Karpas-422 (cell line): ENCODE data around the gene GNG2. TPM values are rescaled to one million over a fixed set of nuclear protein-coding genes. Genes with fewer than 3 reads are reported as not detected.

ENCODE experiments used
- DNase-seq: peaks from one replicate; pipeline ENCODE4 v3.0.0-alpha.2; 2015
- H2AFZ ChIP-seq: fragments of 200-600 bp; sonication (generic); 2 replicates; pipeline ENCODE4 v1.6.1; 2014; ENCODE audit warnings: antibody characterized with exemption, low read length, mixed read lengths
- H3K27ac ChIP-seq: fragments of 200-600 bp; sonication (generic); 2 replicates; pipeline ENCODE4 v1.5.1; 2014; ENCODE audit warnings: mild to moderate bottlenecking, low read length, moderate library complexity
- H3K27me3 ChIP-seq: fragments of 200-600 bp; sonication (generic); 2 replicates; pipeline ENCODE4 v1.6.1; 2014; ENCODE audit warnings: low read length, mixed read lengths
- H3K36me3 ChIP-seq: fragments of 200-600 bp; sonication (generic); 2 replicates; pipeline ENCODE4 v1.6.1; 2014; ENCODE audit warnings: low read length, mixed read lengths; ENCODE audit not compliant: insufficient read depth
- H3K4me1 ChIP-seq: fragments of 200-600 bp; sonication (generic); 2 replicates; pipeline ENCODE4 v1.6.1; 2014; ENCODE audit warnings: mild to moderate bottlenecking, low read length, mixed read lengths
- H3K4me2 ChIP-seq: fragments of 200-600 bp; sonication (generic); 2 replicates; pipeline ENCODE4 v1.6.1; 2014; ENCODE audit warnings: low read length, low read depth, mild to moderate bottlenecking; ENCODE audit not compliant: poor library complexity, severe bottlenecking
- H3K4me3 ChIP-seq: fragments of 200-600 bp; sonication (generic); 2 replicates; pipeline ENCODE4 v1.5.1; 2014; ENCODE audit warnings: mild to moderate bottlenecking, antibody characterized with exemption, low read length, mixed read lengths
- H3K79me2 ChIP-seq: fragments of 200-600 bp; sonication (generic); 2 replicates; pipeline ENCODE4 v1.6.1; 2014; ENCODE audit warnings: mild to moderate bottlenecking, low read length, mixed read lengths
- H3K9ac ChIP-seq: fragments of 200-600 bp; sonication (generic); 2 replicates; pipeline ENCODE4 v1.6.0; 2014; ENCODE audit warnings: low read length
- H3K9me2 ChIP-seq: fragments of 200-600 bp; sonication (generic), shearing (Covaris generic); replicated peaks from 2 replicates; pipeline ENCODE4 v1.6.0; 2014; ENCODE audit warnings: mild to moderate bottlenecking, low read length, moderate library complexity; ENCODE audit not compliant: insufficient read depth
- H3K9me3 ChIP-seq: fragments of 300-700, 200-600 bp; sonication (generic); 2 replicates; pipeline ENCODE4 v1.6.1; 2014; ENCODE audit warnings: low read length, mixed read lengths
- H4K20me1 ChIP-seq: fragments of 200-600 bp; sonication (generic); 2 replicates; pipeline ENCODE4 v1.6.1; 2014; ENCODE audit warnings: mild to moderate bottlenecking, antibody characterized with exemption, low read length, low read depth; ENCODE audit not compliant: insufficient read depth
- total RNA-seq: library from RNA; depleted of rRNA; stranded (reverse); fragments of >200 nt; shearing (Covaris generic); gene quantifications from 2 replicates; pipeline ENCODE4 v1.2.3, GENCODE V29; 2014; ENCODE audit warnings: low replicate concordance

GNG2 gene
- total RNA-seq, 1 experiment from 2014 or later = 351 TPM

- H3K9ac ChIP-seq = no peak overlapping the region
- H3K9me3 ChIP-seq = no peaks in the 10 kb centered on the region
- H3K4me2 ChIP-seq = no peak overlapping the region
- DNase-seq = no peak
- no peak overlapping the region for H3K4me3 ChIP-seq
- no peaks in the 10 kb centered on the region for H3K27me3 ChIP-seq
- H4K20me1 ChIP-seq = 0 out of 2 replicates have a peak, but pooled peaks cover 5% of the 10 kb centered on the region
- no peak overlapping the region for H2AFZ ChIP-seq
- no peak overlapping the region for H3K27ac ChIP-seq
- no peaks in the 10 kb centered on the region for H3K9me2 ChIP-seq
- H3K4me1 ChIP-seq = peaks cover 26% of the 10 kb centered on the region
- H3K36me3 ChIP-seq = peaks cover 24% of the 10 kb centered on the region
- H3K79me2 ChIP-seq = peaks cover 91% of the 10 kb centered on the region
Measured at GRCh38 chr14:51938137-51938536, 77.7 kb downstream of the GNG2 start.

- Histone ChIP-seq H3K36me3 (peaks cover 28% of the 10 kb centered on the region), H3K9me2 (no peaks in the 10 kb centered on the region), H3K27ac (no peak overlapping the region), H3K4me2 (no peak overlapping the region), H3K4me3 (no peak overlapping the region), H3K9ac (no peak overlapping the region), H3K79me2 (peaks cover 91% of the 10 kb centered on the region), H3K4me1 (peaks cover 19% of the 10 kb centered on the region), H2AFZ (no peak overlapping the region), H3K9me3 (no peaks in the 10 kb centered on the region), H4K20me1 (0 out of 2 replicates have a peak, but pooled peaks cover 5% of the 10 kb centered on the region), H3K27me3 (no peaks in the 10 kb centered on the region)
- no peak for DNase-seq
Measured at GRCh38 chr14:51938821-51939220, 78.4 kb downstream of the GNG2 start.

GRCh38 chr14:51939226-51939625 is 78.8 kb downstream of the GNG2 start:
- H3K27me3 ChIP-seq = no peaks in the 10 kb centered on the region
- peaks cover 91% of the 10 kb centered on the region for H3K79me2 ChIP-seq
- peaks cover 32% of the 10 kb centered on the region for H3K36me3 ChIP-seq
- H3K9ac ChIP-seq = no peak overlapping the region
- 0 out of 2 replicates have a peak, but pooled peaks cover 5% of the 10 kb centered on the region for H4K20me1 ChIP-seq
- DNase-seq = no peak
- peaks cover 16% of the 10 kb centered on the region for H3K4me1 ChIP-seq
- H3K9me3 ChIP-seq = no peaks in the 10 kb centered on the region
- no peak overlapping the region for H3K4me3 ChIP-seq
- no peak overlapping the region for H3K4me2 ChIP-seq
- H2AFZ ChIP-seq = no peak overlapping the region
- no peaks in the 10 kb centered on the region for H3K9me2 ChIP-seq
- no peak overlapping the region for H3K27ac ChIP-seq

- Histone ChIP-seq H2AFZ (no peak overlapping the region), H3K4me1 (peaks cover 10% of the 10 kb centered on the region), H3K79me2 (peaks cover 91% of the 10 kb centered on the region), H3K4me3 (no peak overlapping the region), H3K36me3 (peaks cover 37% of the 10 kb centered on the region), H3K9me2 (no peaks in the 10 kb centered on the region), H3K9me3 (no peaks in the 10 kb centered on the region), H4K20me1 (0 out of 2 replicates have a peak, but pooled peaks cover 5% of the 10 kb centered on the region), H3K9ac (no peak overlapping the region), H3K4me2 (no peak overlapping the region), H3K27ac (no peak overlapping the region), H3K27me3 (no peaks in the 10 kb centered on the region)
- no peak for DNase-seq
Measured at GRCh38 chr14:51939755-51940301, 79.4 kb downstream of the GNG2 start.

GRCh38 chr14:51942971-51943370 is 82.6 kb downstream of the GNG2 start:
- H3K36me3 ChIP-seq = peaks cover 52% of the 10 kb centered on the region
- no peak overlapping the region for H3K4me2 ChIP-seq
- H3K27me3 ChIP-seq = no peaks in the 10 kb centered on the region
- no peak overlapping the region for H3K9ac ChIP-seq
- H3K4me1 ChIP-seq = no peaks in the 10 kb centered on the region
- H2AFZ ChIP-seq = no peak overlapping the region
- H3K4me3 ChIP-seq = no peak overlapping the region
- peaks cover 94% of the 10 kb centered on the region for H3K79me2 ChIP-seq
- DNase-seq = no peak
- no peak overlapping the region for H3K27ac ChIP-seq
- no peaks in the 10 kb centered on the region for H3K9me2 ChIP-seq
- no peaks in the 10 kb centered on the region for H3K9me3 ChIP-seq
- H4K20me1 ChIP-seq = no peaks in the 10 kb centered on the region

GRCh38 chr14:51950007-51950406 is 89.6 kb downstream of the GNG2 start:
- no peak overlapping the region for H2AFZ ChIP-seq
- peaks cover 85% of the 10 kb centered on the region for H3K79me2 ChIP-seq
- H3K27ac ChIP-seq = no peak overlapping the region
- H3K9ac ChIP-seq = no peak overlapping the region
- H3K4me1 ChIP-seq = peaks cover 10% of the 10 kb centered on the region
- H3K36me3 ChIP-seq = peaks cover 60% of the 10 kb centered on the region
- H3K9me3 ChIP-seq = no peaks in the 10 kb centered on the region
- no peaks in the 10 kb centered on the region for H3K9me2 ChIP-seq
- H3K4me3 ChIP-seq = no peak overlapping the region
- no peak for DNase-seq
- H4K20me1 ChIP-seq = no peaks in the 10 kb centered on the region
- no peaks in the 10 kb centered on the region for H3K27me3 ChIP-seq
- no peak overlapping the region for H3K4me2 ChIP-seq

- peaks cover 85% of the 10 kb centered on the region for H3K79me2 ChIP-seq
- H3K4me3 ChIP-seq = no peak overlapping the region
- H3K9ac ChIP-seq = no peak overlapping the region
- H3K4me2 ChIP-seq = no peak overlapping the region
- H3K4me1 ChIP-seq = peaks cover 20% of the 10 kb centered on the region
- no peak overlapping the region for H2AFZ ChIP-seq
- H3K27me3 ChIP-seq = no peaks in the 10 kb centered on the region
- no peak overlapping the region for H3K27ac ChIP-seq
- H3K9me3 ChIP-seq = no peaks in the 10 kb centered on the region
- H3K9me2 ChIP-seq = no peaks in the 10 kb centered on the region
- H4K20me1 ChIP-seq = no peaks in the 10 kb centered on the region
- DNase-seq = no peak
- peaks cover 63% of the 10 kb centered on the region for H3K36me3 ChIP-seq
Measured at GRCh38 chr14:51951656-51952055, 91.2 kb downstream of the GNG2 start.

GRCh38 chr14:51954031-51954430 is 93.6 kb downstream of the GNG2 start:
- H4K20me1 ChIP-seq = no peaks in the 10 kb centered on the region
- no peak overlapping the region for H2AFZ ChIP-seq
- no peak overlapping the region for H3K4me2 ChIP-seq
- H3K36me3 ChIP-seq = peaks cover 81% of the 10 kb centered on the region
- H3K27ac ChIP-seq = no peak overlapping the region
- H3K9ac ChIP-seq = no peak overlapping the region
- no peaks in the 10 kb centered on the region for H3K9me3 ChIP-seq
- H3K4me1 ChIP-seq = peaks cover 41% of the 10 kb centered on the region
- peaks cover 91% of the 10 kb centered on the region for H3K79me2 ChIP-seq
- DNase-seq = no peak
- no peaks in the 10 kb centered on the region for H3K27me3 ChIP-seq
- no peak overlapping the region for H3K4me3 ChIP-seq
- H3K9me2 ChIP-seq = no peaks in the 10 kb centered on the region
